Astrocyte of the cerebellum (primary cell): ENCODE data around the gene PNPLA6.

Experiments
- DNase-seq: peaks from one replicate; pipeline ENCODE4 v3.0.0-alpha.2; 2011; ENCODE audit warnings: low read depth
- H3K4me3 ChIP-seq: 2 replicates; pipeline ENCODE4 v1.5.1; 2011; ENCODE audit warnings: mild to moderate bottlenecking, low read depth, low read length, moderate library complexity
- CTCF ChIP-seq: IDR thresholded peaks from 2 replicates; pipeline ENCODE4 v1.5.1; 2012; ENCODE audit warnings: low read length, low read depth, moderate library complexity, mild to moderate bottlenecking; ENCODE audit errors: missing control alignments
- in situ Hi-C: cut with HindIII; loops from 2 replicates; pipeline ENCODE4 v1.10.0; 2017; ENCODE audit warnings: low sequenced_read_pairs

The PNPLA6 gene

GRCh38 chr19:7602935-7603497 is 67.5 kb downstream of the PNPLA6 start:
- H3K4me3 ChIP-seq = no peak overlapping the region
- no peak for DNase-seq
- in situ Hi-C loops = no loop called here
- no peak for TF ChIP-seq CTCF

GRCh38 chr19:7603919-7604318 is 68.4 kb downstream of the PNPLA6 start:
- in situ Hi-C loops = no loop called here
- no peak overlapping the region for H3K4me3 ChIP-seq
- no peak for DNase-seq
- no peak for TF ChIP-seq CTCF

GRCh38 chr19:7605490-7606222 is 70.1 kb downstream of the PNPLA6 start:
- H3K4me3 ChIP-seq = no peak overlapping the region
- DNase-seq = no peak
- TF ChIP-seq CTCF = no peak
- in situ Hi-C loops = no loop called here

- DNase-seq = no peak
- H3K4me3 ChIP-seq = no peak overlapping the region
- TF ChIP-seq CTCF = no peak
- in situ Hi-C loops = no loop called here
These were observed 70.8 kb downstream of the PNPLA6 start for GRCh38 chr19:7606289-7606688.

- DNase-seq = no peak
- no peak for TF ChIP-seq CTCF
- in situ Hi-C loops = no loop called here
- H3K4me3 ChIP-seq = no peak overlapping the region
These were observed 71.8 kb downstream of the PNPLA6 start for GRCh38 chr19:7607212-7607873.

GRCh38 chr19:7607874-7608560 is 72.5 kb downstream of the PNPLA6 start:
- TF ChIP-seq CTCF = no peak
- H3K4me3 ChIP-seq = no peak overlapping the region
- in situ Hi-C loops = no loop called here
- no peak for DNase-seq
